GM12864 (cell line): ENCODE results near the gene DPYSL5.

Experiments used
- DNase-seq: peaks from one replicate; pipeline ENCODE4 v3.0.0-alpha.2; 2011; ENCODE audit warnings: low read depth
- H3K4me3 ChIP-seq: 2 replicates; pipeline ENCODE4 v1.5.1; 2011; ENCODE audit warnings: mild to moderate bottlenecking, low read depth, low read length, control low read depth
- CTCF ChIP-seq: IDR thresholded peaks from 2 replicates; pipeline ENCODE4 v1.5.1; 2011; ENCODE audit warnings: low read depth, mild to moderate bottlenecking, moderate library complexity, low read length, control low read depth, inconsistent platforms; ENCODE audit errors: missing control alignments

DPYSL5 gene

GRCh38 chr2:26900831-26901321 lies 52.9 kb downstream of the DPYSL5 start:
- no peak for DNase-seq
- H3K4me3 ChIP-seq: no peak overlapping the region
- no peak for TF ChIP-seq CTCF

GRCh38 chr2:26901326-26902183 lies 53.6 kb downstream of the DPYSL5 start:
- TF ChIP-seq CTCF: no peak
- H3K4me3 ChIP-seq: no peak overlapping the region
- DNase-seq: no peak

- TF ChIP-seq CTCF: no peak
- DNase-seq: no peak
- H3K4me3 ChIP-seq: no peak overlapping the region
These were observed 55.7 kb downstream of the DPYSL5 start for GRCh38 chr2:26903676-26904075.

- TF ChIP-seq CTCF: no peak
- H3K4me3 ChIP-seq: no peak overlapping the region
- DNase-seq: no peak
These were observed 56.9 kb downstream of the DPYSL5 start for GRCh38 chr2:26904839-26905238.

GRCh38 chr2:26905341-26906198 lies 57.6 kb downstream of the DPYSL5 start:
- H3K4me3 ChIP-seq: no peak overlapping the region
- TF ChIP-seq CTCF: no peak
- DNase-seq: no peak

GRCh38 chr2:26907416-26907815 lies 59.5 kb downstream of the DPYSL5 start:
- H3K4me3 ChIP-seq: no peak overlapping the region
- DNase-seq: no peak
- no peak for TF ChIP-seq CTCF
